GM12801 (cell line): ENCODE results near the gene AGXT2.

Experiments used
- CTCF ChIP-seq: IDR thresholded peaks from one replicate; pipeline ENCODE4 v1.5.1; 2011; ENCODE audit warnings: control low read depth; ENCODE audit not compliant: insufficient read length; ENCODE audit errors: extremely low read depth

The AGXT2 gene

GRCh38 chr5:35003018-35003957 is 44.5 kb downstream of the AGXT2 start:
- TF ChIP-seq CTCF, result peak; percentile 48

- TF ChIP-seq CTCF, result no peak
These were observed 45.3 kb downstream of the AGXT2 start for GRCh38 chr5:35002459-35002858.

- TF ChIP-seq CTCF, result no peak
These were observed 45.9 kb downstream of the AGXT2 start for GRCh38 chr5:35001842-35002241.

GRCh38 chr5:34998058-34998789 is 49.5 kb downstream of the AGXT2 start:
- TF ChIP-seq CTCF, result no peak

GRCh38 chr5:34996261-34996660 is 51.5 kb downstream of the AGXT2 start:
- no peak for TF ChIP-seq CTCF

GRCh38 chr5:34993951-34994350 is 53.8 kb downstream of the AGXT2 start:
- no peak for TF ChIP-seq CTCF

GRCh38 chr5:34991486-34992238 is 56.1 kb downstream of the AGXT2 start:
- TF ChIP-seq CTCF, result no peak
